Endothelial cell of umbilical vein (primary cell): ENCODE data around the gene CTNNA2. TPM values are rescaled to one million over a fixed set of nuclear protein-coding genes. Genes with fewer than 3 reads are reported as not detected.

Experiments
- BruUV-seq: library from RNA; stranded (reverse); fragments of 400-500 nt; replicated peaks from 2 replicates; lab custom pipeline; 2021; lab: Mats Ljungman, UMichigan
- CTCF ChIA-PET: fragments of 300-600, 350-600 bp; sonication (Branson Sonifier 250); formaldehyde crosslinking; loops from one replicate; lab custom pipeline; 2021; ENCODE audit warnings: antibody characterized with exemption, inconsistent platforms; lab: Charles Lee
- POLR2A ChIA-PET: fragments of 300-600, 350-600 bp; sonication (Branson Sonifier 250); formaldehyde crosslinking; loops from one replicate; lab custom pipeline; 2021; ENCODE audit warnings: antibody characterized with exemption, inconsistent platforms; lab: Charles Lee
- DNase-seq: peaks from one replicate; pipeline ENCODE4 v3.0.0-alpha.2; 2011; ENCODE audit warnings: low read depth, low spot score
- FAIRE-seq: peaks from 2 replicates; lab custom pipeline; 2011; peaks lifted over from hg19 to GRCh38; lab: Jason Lieb, UNC
- H2AFZ ChIP-seq: 2 replicates; pipeline ENCODE4 v1.6.0; 2012; ENCODE audit warnings: low read depth, low read length, control low read depth, inconsistent platforms
- H3K27ac ChIP-seq: 2 replicates; pipeline ENCODE4 v1.5.1; 2011; ENCODE audit warnings: low read depth, mild to moderate bottlenecking, control low read depth, low read length, moderate library complexity; ENCODE audit not compliant: insufficient read depth
- H3K27me3 ChIP-seq, 2 experiments: 2 replicates each; pipeline versions ENCODE4 v1.6.0 to v1.6.1; 2011; ENCODE audit warnings: low read length in 2 of 2, mixed read lengths in 1 of 2; ENCODE audit not compliant: control insufficient read depth in 2 of 2, insufficient read depth in 2 of 2
- H3K36me3 ChIP-seq, 2 experiments: 2 replicates in 1 of 2; 3 replicates in 1 of 2; pipeline ENCODE4 v1.5.1; 2011; ENCODE audit warnings: low read length in 2 of 2, mild to moderate bottlenecking in 1 of 2, moderate library complexity in 1 of 2; ENCODE audit not compliant: control insufficient read depth in 2 of 2, insufficient read depth in 2 of 2; ENCODE audit errors: extremely low read depth in 1 of 2
- H3K4me1 ChIP-seq: 3 replicates; pipeline ENCODE4 v1.5.1; 2011; ENCODE audit warnings: mild to moderate bottlenecking, low read length; ENCODE audit not compliant: control insufficient read depth, insufficient read depth; ENCODE audit errors: extremely low read depth
- H3K4me2 ChIP-seq: 2 replicates; pipeline ENCODE4 v1.6.1; 2011; ENCODE audit warnings: low read length, control low read depth, mixed read lengths; ENCODE audit not compliant: insufficient read depth
- H3K4me3 ChIP-seq, 3 experiments: fragments of 200-600 bp in 1 of 3; sonication (generic), shearing (Covaris generic) in 1 of 3; replicated peaks in 1 of 3; 2 replicates each; pipeline ENCODE4 v1.5.1; 2011 to 2016; ENCODE audit warnings: control low read depth in 3 of 3, low read length in 3 of 3, mild to moderate bottlenecking in 2 of 3, inconsistent platforms in 1 of 3, low read depth in 1 of 3, moderate library complexity in 1 of 3; ENCODE audit not compliant: insufficient read depth in 1 of 3
- H3K79me2 ChIP-seq: 2 replicates; pipeline ENCODE4 v1.6.0; 2012; ENCODE audit warnings: low read length, inconsistent platforms; ENCODE audit not compliant: control insufficient read depth, insufficient read depth
- H3K9ac ChIP-seq: replicated peaks from 2 replicates; pipeline ENCODE3; 2011; ENCODE audit warnings: low read length, control low read depth; ENCODE audit not compliant: insufficient read depth; ENCODE audit errors: extremely low read depth
- H3K9me1 ChIP-seq: replicated peaks from 3 replicates; pipeline ENCODE4 v1.6.0; 2011; ENCODE audit warnings: mild to moderate bottlenecking, low read length; ENCODE audit not compliant: control insufficient read depth, insufficient read depth; ENCODE audit errors: extremely low read depth
- H3K9me3 ChIP-seq: replicated peaks from 2 replicates; pipeline ENCODE4 v1.5.1; 2012; ENCODE audit warnings: low read length, inconsistent platforms; ENCODE audit not compliant: control insufficient read depth, insufficient read depth
- H4K20me1 ChIP-seq: replicated peaks from 2 replicates; pipeline ENCODE3; 2011; ENCODE audit warnings: mild to moderate bottlenecking, low read length; ENCODE audit not compliant: control insufficient read depth, insufficient read depth; ENCODE audit errors: extremely low read depth
- FOS ChIP-seq: IDR thresholded peaks from 2 replicates; pipeline ENCODE4 v1.6.1; 2011; ENCODE audit warnings: mild to moderate bottlenecking, low read length, moderate library complexity, borderline replicate concordance; ENCODE audit not compliant: insufficient read depth
- GATA2 ChIP-seq: IDR thresholded peaks from 2 replicates; pipeline ENCODE4 v1.7.0; 2011; ENCODE audit warnings: low read depth, mild to moderate bottlenecking, moderate library complexity, mixed read lengths, low read length; ENCODE audit not compliant: insufficient read length, insufficient read depth
- JUN ChIP-seq: IDR thresholded peaks from 2 replicates; pipeline ENCODE4 v1.6.1; 2011; ENCODE audit warnings: borderline replicate concordance, low read depth; ENCODE audit not compliant: insufficient read length, insufficient read depth
- POLR2A ChIP-seq: IDR thresholded peaks from 2 replicates; pipeline ENCODE4 v1.6.1; 2012; ENCODE audit warnings: low read depth, mild to moderate bottlenecking, control low read depth, low read length
- POLR2AphosphoS5 ChIP-seq: IDR thresholded peaks from 2 replicates; pipeline ENCODE4 v1.6.1; 2012; ENCODE audit warnings: low read depth, mild to moderate bottlenecking, control low read depth, low read length, moderate library complexity; ENCODE audit not compliant: insufficient read depth
- dilution Hi-C: fragments of 300-500 bp; cut with MboI; formaldehyde crosslinking; loops from one replicate; pipeline ENCODE4 v1.15.0; 2019; ENCODE audit warnings: low sequenced_read_pairs; ENCODE audit not compliant: extremely low pct_ligation_motif_present
- intact Hi-C: fragments of 100-400 bp; cut with micrococcal nuclease; formaldehyde crosslinking; loops from one replicate; pipeline ENCODE4 v1.10.0; 2022
- polyA plus RNA-seq, 4 experiments: library from polyadenylated mRNA; depleted of rRNA in 3 of 4; stranded (reverse) in 3 of 4; unstranded in 1 of 4; fragments of >200 nt; gene quantifications; 2 replicates each; pipeline versions ENCODE4 v1.2.1 to v1.2.3, GENCODE V29; 2011 to 2012; ENCODE audit warnings: missing spikeins in 1 of 4
- total RNA-seq: library from RNA; stranded (reverse); gene quantifications from 2 replicates; pipeline ENCODE4 v1.2.3, GENCODE V29; 2021
- TF ChIP-seq, protein P1 (sequence below), 2 donors: IDR thresholded peaks; 1 replicate in 1 of 2; 2 replicates in 1 of 2; pipeline ENCODE4 v1.5.1; 2011; ENCODE audit warnings: low read length in 2 of 2, mild to moderate bottlenecking in 2 of 2, moderate library complexity in 2 of 2, control low read depth in 1 of 2, inconsistent platforms in 1 of 2, low read depth in 1 of 2; ENCODE audit not compliant: insufficient read depth in 1 of 2; ENCODE audit errors: extremely low read depth in 1 of 2

CTNNA2 gene
- total and polyA plus RNA-seq, 2 donors (not counting 3 experiments of a cell fraction or from before 2014, with no cell fraction given): not detected

DNA sequence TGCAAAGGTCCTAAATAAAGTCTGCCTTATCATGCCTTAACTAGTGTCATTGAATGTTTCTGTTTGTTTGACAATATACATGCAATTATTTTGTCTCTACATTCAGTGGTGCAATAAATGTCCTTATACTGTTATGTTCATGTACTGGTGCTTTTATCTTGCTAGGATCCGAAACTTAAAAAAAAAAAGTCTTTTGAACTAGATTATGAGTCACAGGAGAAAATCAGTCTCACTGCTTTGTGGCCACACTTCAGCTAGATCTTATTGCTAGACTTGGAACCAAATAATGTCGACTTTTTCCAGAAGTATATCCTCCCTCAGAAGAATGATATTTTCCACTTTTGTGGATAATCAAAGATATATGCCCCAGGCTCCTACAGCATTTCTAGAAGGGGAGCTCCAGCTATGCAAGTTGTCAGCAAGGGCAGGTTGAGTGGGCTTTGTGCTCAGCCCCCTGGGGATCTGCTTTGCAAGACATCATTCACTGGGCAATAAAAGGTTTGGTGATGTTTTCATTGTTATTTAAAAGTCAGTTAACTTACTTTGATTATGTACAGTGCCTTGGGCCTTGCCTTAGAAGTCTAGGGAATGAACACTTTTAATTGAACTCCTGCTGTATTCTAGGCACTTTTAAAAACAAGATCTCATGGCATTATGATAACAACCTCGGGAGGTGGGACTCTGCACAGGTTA is 948.8 kb downstream of the CTNNA2 start:
- H3K9me1 ChIP-seq: no peaks in the 10 kb centered on the region
- H3K4me1 ChIP-seq: no peaks in the 10 kb centered on the region
- FAIRE-seq: no peak
- no peaks in the 10 kb centered on the region for H4K20me1 ChIP-seq
- H3K4me2 ChIP-seq: no peak overlapping the region
- H3K36me3 ChIP-seq: no peaks in the 10 kb centered on the region
- dilution Hi-C loops: no loop called here
- TF ChIP-seq POLR2AphosphoS5: no peak
- TF ChIP-seq, protein P1, sequence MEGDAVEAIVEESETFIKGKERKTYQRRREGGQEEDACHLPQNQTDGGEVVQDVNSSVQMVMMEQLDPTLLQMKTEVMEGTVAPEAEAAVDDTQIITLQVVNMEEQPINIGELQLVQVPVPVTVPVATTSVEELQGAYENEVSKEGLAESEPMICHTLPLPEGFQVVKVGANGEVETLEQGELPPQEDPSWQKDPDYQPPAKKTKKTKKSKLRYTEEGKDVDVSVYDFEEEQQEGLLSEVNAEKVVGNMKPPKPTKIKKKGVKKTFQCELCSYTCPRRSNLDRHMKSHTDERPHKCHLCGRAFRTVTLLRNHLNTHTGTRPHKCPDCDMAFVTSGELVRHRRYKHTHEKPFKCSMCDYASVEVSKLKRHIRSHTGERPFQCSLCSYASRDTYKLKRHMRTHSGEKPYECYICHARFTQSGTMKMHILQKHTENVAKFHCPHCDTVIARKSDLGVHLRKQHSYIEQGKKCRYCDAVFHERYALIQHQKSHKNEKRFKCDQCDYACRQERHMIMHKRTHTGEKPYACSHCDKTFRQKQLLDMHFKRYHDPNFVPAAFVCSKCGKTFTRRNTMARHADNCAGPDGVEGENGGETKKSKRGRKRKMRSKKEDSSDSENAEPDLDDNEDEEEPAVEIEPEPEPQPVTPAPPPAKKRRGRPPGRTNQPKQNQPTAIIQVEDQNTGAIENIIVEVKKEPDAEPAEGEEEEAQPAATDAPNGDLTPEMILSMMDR (IDR thresholded peaks at IDR 0.05; ENCODE audit: extremely low read depth in 1 of 2, insufficient read depth in 1 of 2, low read depth in 1 of 2, low read length in 2 of 2): no peak
- no peak for TF ChIP-seq JUN
- no peak for TF ChIP-seq POLR2A
- no peak for TF ChIP-seq FOS
- TF ChIP-seq GATA2: no peak
- DNase-seq: no peak
- no peaks in the 10 kb centered on the region for H3K79me2 ChIP-seq
- intact Hi-C loops: no loop called here
- H3K9ac ChIP-seq: no peak overlapping the region
- CTCF ChIA-PET: no interaction called here
- POLR2A ChIA-PET: no interaction called here
- BruUV-seq: no TSS peak
- H3K27me3 ChIP-seq: no peaks in the 10 kb centered on the region
- H3K27ac ChIP-seq: no peak overlapping the region
- H3K4me3 ChIP-seq: no peak overlapping the region
- H2AFZ ChIP-seq: no peak overlapping the region
- no peaks in the 10 kb centered on the region for H3K9me3 ChIP-seq
